Measurements from ENCODE around the gene BACH2.
"Not testable (repeated sequence)": the region's sequence is repeated elsewhere in the genome, so short reads cannot be mapped to it uniquely, and the experiment has no call there.

BACH2 gene

GRCh38 chr6:89984926-89985750 is 311.5 kb downstream of the BACH2 start:
- no peak for DNase-seq

GRCh38 chr6:89980353-89980752 is 316.3 kb downstream of the BACH2 start:
- DNase-seq, result no peak

GRCh38 chr6:89979481-89980119 is 317.0 kb downstream of the BACH2 start:
- no peak for DNase-seq

DNA sequence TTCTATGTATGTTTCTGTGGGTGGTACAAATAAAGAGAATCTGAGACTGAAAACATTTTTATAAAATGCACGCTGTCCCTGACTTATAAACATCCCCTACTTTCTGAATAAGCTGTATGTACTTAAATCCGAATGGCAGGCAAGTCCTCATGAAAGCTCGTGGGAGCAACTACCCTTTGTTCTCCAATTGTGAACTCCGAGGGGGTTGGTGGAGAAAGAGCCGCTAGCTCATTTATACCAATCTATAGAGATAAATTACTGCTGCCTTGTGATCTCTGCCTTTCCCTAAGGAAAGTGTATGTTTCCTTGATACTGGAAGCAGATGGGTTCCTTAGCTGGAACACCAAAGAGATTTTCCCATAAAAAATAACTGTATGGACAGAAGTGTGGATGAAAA is 317.9 kb downstream of the BACH2 start:
- no peak for DNase-seq

DNA sequence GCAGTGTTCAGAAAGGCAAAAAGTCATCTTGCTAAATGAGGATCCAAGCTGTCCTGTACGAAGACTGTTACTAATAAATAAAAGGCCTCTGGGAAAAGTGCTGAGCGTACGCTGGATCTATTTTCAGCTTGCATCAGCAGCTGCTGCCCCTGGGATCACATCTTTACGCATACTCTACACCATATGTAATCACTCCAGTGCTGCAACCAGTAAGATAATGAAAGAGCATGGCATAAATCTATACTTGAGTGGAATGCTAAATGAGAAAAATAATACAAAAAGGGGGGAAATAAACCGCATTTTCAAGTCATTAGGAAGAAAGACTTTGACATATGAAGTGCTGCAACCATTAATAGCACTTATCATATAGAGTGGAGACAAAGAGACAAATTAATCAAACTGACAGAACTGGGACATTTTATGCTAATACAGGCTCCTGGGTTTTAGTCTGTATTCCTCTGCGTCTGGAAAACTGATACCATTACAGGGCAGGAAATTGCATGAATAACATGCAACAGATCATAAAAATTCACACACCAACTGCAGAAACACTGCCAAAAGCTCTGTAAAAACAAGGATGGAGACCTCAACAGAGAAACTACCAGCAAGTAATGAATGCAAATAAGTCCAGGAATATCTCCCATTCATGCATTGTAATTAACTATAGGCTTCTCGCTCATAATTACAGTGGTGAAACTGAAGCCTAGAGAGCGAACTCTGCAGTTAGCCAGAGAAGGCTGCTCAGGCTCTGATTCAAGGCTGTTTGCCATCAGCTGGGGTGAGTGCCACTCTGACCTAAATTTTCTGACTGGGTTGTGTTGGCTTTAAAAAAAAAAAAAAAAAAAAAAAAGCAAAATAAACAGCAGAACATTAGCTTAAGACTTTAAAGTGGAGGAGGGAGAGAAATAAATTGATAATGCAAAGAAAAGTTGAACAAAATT is 318.6 kb downstream of the BACH2 start:
- no peak for DNase-seq

- DNase-seq, result no peak
These were observed 320.0 kb downstream of the BACH2 start for GRCh38 chr6:89976694-89977020.

GRCh38 chr6:89975991-89976693 is 320.5 kb downstream of the BACH2 start:
- DNase-seq, result no peak

DNA sequence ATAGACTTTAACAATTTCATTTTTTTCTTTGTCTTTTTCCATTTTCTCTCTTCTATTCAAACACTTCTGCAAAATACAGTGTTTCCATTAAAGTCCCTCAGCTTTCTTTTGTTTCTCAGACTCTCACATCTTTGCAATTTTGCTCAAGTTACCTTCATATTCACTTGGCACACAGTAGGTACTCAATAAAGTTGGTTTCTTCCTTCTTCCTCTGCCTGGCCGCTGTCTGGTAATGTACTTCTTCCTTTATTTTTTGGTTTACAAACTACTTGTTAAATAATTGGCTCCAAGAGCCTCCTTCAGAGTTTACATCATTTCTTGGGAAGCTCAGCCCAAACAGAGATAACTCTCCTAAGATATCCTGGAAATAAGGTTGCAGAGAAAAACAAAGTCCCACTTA is 321.3 kb downstream of the BACH2 start:
- no peak for DNase-seq

DNA sequence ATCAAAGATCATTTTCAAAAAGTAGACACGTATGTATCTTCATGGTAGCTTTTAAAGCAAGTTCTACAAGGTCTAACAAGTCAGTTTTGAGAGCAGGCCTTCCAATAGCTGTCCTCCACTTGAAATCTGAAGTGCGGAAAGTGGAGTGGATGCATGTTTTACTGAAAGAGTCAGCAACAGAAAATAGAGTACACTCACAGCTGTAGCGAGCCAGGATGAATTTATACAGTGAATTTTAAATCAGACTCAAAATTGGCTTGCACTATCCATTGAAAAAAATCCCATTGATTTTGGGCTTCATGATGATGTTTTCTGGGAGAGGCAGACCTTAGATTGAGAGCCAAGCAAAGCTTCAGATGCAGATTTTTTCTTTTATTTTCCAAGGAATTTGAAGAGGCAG is 321.8 kb downstream of the BACH2 start:
- no peak for DNase-seq

GRCh38 chr6:89972025-89972381 is 324.6 kb downstream of the BACH2 start:
- no peak for DNase-seq

DNA sequence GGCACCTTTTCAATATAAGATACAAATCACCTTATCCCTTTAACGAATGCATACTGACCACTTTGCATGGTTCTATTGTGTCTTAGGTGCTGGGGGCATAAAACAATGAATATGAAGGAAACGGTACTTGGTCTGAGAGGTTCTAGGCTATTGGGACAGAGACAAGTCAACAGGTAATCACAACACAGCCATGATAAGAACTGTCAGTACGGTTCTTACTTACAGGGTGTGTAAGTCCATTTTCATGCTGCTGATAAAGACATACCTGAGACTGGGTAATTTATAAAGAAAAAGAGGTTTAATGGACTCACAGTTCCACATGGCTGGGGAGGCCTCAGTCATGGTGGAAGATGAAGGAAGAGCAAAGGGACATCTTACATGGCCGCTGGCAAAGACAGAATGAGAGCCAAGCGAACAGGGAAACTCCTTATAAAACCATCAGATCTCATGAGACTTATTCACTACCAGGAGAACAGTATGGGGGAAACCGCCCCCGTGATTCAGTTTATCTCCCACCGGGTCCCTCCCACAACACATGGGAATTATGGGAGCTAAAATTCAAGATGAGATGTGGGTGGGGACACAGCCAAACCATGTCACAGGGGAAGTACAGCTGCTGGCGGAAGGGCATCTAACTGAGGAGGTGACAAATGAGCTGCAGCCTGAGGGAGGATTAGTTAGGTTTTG is 325.2 kb downstream of the BACH2 start:
- not testable (repeated sequence) for DNase-seq

DNA sequence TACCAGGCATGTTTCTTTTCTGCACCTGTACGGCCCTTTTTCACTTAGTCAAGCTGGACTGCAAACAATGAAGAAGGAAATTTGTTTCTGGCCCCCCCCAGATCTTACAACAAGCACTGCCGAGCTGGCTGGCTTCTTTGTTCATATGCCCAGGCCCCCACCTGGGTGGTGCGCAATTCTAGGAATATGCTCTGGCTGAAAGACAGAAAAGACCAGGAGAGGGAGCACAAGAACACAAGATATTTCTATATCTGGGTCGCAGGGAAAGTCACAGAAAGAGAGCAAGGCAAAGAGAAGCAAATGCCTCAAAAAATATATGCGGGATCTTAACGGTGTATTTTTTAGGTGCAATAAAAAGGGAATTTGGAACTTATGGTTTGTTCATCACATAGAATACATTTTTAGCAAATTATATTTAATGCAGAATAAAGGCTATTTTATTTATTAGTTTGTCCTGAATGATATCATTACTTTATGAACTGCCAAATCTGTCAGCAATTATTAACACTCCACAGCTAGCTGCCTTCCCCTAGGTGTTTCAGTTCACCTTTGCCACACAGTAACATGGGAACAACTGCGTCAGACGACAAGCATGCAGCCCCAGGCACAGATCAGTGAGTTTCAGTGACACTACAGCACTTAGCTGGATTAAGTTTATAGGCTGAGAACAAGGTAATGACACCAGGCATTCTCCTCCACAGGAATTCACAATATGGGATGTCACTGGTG is 325.9 kb downstream of the BACH2 start:
- DNase-seq, result no peak

DNA sequence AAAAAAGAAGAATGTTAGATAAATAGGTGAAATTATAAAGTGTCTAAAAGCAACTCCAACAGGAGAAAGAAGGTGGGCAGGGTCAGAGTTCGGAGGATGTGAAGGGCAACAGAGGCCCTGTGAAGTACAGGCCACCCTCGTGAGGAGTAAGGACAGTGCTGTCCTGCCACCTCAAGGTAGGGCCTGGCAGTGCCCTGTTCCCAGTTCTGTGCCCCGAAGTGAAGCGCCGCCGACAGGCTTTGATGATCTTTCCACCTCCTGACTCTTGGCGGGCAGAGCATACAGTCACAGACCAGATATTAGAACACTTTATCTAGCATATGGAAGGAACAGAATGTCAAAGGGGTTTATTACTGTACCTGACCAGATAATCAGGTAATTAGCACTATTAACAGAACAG is 326.6 kb downstream of the BACH2 start:
- no peak for DNase-seq

GRCh38 chr6:89966913-89967312 is 329.7 kb downstream of the BACH2 start:
- DNase-seq, result no peak

- DNase-seq, result no peak
These were observed 330.5 kb downstream of the BACH2 start for GRCh38 chr6:89966228-89966544.

- DNase-seq, result no peak
These were observed 331.0 kb downstream of the BACH2 start for GRCh38 chr6:89965441-89966227.

DNA sequence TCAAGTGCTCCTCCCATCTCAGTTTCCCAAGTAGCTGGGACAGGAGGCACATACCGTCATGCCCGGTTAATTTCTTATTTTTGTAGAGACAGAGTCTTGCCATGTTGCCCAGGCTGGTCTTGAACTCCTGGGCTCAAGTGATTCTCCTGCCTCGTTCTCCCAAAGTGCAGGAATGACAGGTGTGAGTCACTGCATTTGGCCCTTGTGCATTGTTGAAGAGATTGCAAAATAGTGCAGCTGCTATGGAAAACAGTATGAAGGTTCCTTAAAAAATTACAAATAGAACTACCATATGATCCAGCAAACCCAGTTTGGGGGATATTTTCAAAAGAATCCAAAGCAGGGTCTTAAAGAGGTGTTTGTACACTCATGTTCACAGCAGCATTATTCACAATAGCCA is 333.3 kb downstream of the BACH2 start:
- no peak for DNase-seq

GRCh38 chr6:89961481-89961880 is 335.2 kb downstream of the BACH2 start:
- DNase-seq, result no peak

DNA sequence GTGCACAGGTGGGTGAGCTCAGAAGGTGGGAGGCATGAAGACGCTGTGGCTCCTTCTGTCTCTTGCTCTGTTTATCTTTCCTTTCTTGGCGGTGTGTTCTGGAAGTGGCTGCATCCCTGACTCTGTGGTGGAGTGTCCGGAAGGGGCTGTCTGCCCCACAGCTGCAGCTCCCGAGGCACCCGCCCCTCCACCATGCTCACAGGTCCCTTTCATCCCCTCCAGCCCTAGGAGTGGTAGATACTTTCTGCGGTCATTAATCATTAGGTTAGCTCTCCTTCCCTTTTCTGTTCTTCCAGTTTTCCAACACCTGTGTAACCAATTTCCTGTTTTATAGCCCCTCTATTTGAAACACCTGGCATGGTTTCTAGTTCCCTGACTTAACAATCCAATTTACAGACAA is 336.8 kb downstream of the BACH2 start:
- DNase-seq, result no peak

- no peak for DNase-seq
These were observed 340.5 kb downstream of the BACH2 start for GRCh38 chr6:89956182-89956581.

DNA sequence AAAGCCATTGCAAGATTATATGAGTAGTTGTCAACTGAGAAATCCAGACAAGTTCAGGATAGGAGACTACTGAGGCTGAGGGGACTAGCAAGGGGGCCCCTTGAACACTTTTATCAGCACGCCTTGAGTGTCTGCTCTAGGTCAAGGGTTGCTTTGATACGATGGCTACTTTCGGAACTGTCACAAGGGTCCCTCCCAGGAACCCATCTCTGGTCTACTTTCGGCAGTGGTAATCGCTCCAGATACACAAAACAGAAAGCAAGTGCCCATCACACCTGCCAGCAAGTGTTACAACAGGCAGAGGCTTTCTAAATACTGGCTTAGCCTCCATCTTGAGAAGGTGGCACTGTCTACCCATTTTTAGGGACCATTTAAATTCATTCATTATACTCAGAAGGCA is 341.3 kb downstream of the BACH2 start:
- DNase-seq, result no peak

All from activated T-cell treated with anti-CD3 and anti-CD28 coated beads for 4 hours (primary cell).